HG03103 (cell line): ENCODE results near the gene MLLT3.

Experiments
- ATAC-seq: cut with Tn5 transposase; IDR thresholded peaks from one replicate; pipeline ENCODE4 v1.9.1; 2021; ENCODE audit warnings: low read depth; ENCODE audit not compliant: unreplicated experiment

The MLLT3 gene

GRCh38 chr9:20436476-20437195 lies 185.7 kb downstream of the MLLT3 start:
- no peak for ATAC-seq

GRCh38 chr9:20428976-20429375 lies 193.3 kb downstream of the MLLT3 start:
- ATAC-seq: no peak

GRCh38 chr9:20427359-20427758 lies 194.9 kb downstream of the MLLT3 start:
- no peak for ATAC-seq

- no peak for ATAC-seq
Observed at GRCh38 chr9:20426019-20426418, 196.3 kb downstream of the MLLT3 start.

GRCh38 chr9:20419533-20419932 lies 202.8 kb downstream of the MLLT3 start:
- ATAC-seq: no peak

DNA sequence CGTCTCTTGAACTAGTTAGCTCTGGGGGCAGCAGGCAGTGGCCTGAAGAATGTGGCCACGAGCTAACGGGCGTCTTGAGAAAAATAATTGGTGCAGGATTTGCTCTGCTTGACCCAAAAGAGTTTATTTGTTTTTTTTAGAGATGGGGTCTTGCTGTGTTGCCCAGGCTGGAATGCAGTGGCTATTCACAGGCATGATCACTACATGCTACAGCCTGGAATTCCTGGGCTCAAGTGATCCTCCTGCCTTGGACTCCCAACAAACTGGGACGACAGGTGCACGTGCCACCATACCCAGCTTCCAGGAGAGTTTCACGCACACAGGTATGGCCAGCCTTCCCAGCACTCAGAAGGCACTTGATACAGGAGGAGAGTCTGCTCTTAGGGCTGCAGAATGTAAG lies 203.8 kb downstream of the MLLT3 start:
- ATAC-seq: no peak

GRCh38 chr9:20417373-20418080 lies 204.8 kb downstream of the MLLT3 start:
- no peak for ATAC-seq

- ATAC-seq: no peak
Observed at GRCh38 chr9:20414150-20414549, 208.1 kb downstream of the MLLT3 start.

DNA sequence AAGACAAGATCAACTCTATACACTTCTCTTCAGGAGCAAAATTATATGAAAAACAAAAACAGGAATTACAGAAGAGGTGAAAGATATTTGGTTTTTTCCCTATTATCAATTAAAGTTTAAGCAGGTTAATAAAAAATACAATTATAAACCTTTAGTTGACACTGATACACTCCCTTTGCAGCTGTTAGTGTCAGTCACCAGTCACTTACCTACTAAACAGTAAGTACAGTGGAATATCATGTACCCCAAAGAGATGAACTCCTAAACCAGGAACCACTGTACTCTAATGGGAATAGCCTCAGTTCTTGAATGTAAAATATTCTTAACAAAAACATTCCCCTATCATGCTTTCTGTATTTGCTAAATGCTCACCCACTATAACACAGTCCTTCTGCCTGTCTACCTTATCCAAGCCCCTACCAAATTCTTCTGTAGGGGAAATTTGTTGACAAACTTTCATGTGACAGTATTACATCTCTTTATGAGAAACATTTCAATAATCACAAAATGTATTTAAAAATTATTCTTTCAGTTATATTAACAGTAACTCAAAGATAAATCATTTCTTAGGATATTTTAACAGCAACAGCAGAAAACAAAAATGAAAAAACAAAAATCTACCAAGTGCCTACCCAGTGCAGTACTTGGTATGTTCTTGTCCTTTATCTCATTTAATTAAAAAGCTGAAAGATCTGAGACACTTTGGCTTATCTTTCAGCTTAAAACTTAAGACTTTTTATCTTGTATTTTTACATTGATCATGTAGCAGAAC lies 212.8 kb downstream of the MLLT3 start:
- ATAC-seq: no peak

- no peak for ATAC-seq
Observed at GRCh38 chr9:20408513-20408912, 213.8 kb downstream of the MLLT3 start.

- ATAC-seq: no peak
Observed at GRCh38 chr9:20407013-20407412, 215.3 kb downstream of the MLLT3 start.

GRCh38 chr9:20406344-20406743 lies 216.0 kb downstream of the MLLT3 start:
- ATAC-seq: no peak

DNA sequence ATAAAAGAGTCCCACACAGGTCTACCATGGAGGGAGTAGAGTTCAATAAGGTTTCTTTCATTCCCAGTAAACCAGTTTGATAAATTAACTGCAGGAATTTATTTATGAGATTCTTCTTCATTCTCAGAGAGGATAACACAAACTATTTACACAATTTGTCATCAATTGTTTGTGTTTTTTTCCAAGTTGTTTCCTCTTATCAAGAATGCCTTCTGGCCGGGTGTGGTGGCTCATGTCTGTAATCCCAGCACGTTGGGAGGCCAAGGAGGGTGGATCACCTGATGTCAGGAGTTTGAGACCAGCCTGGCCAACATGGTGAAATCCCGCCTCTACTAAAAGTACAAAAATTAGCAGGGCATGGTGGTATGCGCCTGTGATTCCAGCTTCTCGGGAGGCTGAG lies 216.7 kb downstream of the MLLT3 start:
- ATAC-seq: no peak

GRCh38 chr9:20405078-20405477 lies 217.2 kb downstream of the MLLT3 start:
- ATAC-seq: no peak

DNA sequence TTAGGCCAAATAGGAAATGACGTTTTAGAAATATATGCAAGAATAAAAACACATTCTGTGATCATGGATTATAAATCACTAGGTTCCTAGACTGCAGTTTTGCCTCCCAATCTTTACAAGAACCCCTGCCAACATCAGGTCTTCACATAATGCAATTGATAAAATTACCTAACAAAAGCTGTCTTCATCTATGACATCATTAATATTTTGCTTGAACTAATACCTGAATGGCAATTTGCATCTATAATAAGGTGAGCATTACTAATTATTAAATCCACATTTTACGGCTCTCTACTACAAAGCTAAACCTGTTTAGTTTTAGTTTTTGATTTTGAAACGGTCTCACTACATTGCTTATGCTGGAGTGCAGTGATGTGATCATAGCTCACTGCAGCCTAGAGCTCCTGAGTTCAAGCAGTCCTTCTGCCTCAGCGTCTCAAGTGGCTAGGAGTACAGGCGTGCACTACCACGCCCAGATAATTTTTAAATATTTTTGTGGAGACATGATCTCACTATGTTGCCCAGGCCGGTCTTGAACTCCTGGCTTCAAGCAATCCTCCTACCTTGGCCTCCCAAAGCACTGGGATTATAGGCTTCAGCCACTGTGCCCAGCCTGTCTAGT lies 218.0 kb downstream of the MLLT3 start:
- ATAC-seq: no peak

- ATAC-seq: no peak
Observed at GRCh38 chr9:20403346-20403745, 219.0 kb downstream of the MLLT3 start.

- ATAC-seq: no peak
Observed at GRCh38 chr9:20402273-20402875, 219.9 kb downstream of the MLLT3 start.

DNA sequence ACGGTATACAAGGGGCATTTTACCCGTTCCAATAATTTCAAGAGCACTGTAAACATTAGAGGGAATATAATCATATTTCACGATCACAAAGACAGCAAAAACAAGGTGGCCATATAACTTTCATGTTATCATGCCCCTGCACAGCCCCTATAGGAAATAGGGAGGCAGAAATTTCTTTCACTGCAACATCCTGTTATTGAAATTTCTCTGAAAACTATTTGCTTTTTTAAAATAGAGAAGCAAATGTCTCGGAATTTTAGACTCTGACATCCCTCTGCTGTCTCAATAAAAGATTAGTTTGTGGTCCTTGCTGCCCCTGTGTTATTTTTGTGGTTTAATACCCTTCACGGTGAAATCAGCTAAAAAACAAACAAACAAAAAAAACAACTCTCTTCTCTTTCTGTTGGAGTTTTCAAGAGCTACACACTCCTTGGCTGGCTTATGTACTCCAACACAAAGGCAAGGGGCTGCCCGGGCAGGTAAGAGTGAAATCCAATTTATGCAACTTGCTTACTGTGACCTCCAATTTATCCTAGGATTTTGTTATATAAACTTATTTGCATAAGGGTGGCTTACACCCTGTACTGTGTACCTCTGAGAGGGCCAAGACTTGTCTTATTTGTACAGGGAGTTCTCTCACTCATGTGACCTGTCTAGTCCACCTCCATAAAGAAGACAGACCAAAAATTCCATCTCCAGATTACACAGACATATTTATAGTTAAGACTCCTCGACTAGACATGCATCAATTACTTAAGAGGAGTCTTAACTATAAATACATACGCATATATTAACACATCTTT lies 223.6 kb downstream of the MLLT3 start:
- no peak for ATAC-seq

GRCh38 chr9:20397348-20397747 lies 225.0 kb downstream of the MLLT3 start:
- no peak for ATAC-seq

DNA sequence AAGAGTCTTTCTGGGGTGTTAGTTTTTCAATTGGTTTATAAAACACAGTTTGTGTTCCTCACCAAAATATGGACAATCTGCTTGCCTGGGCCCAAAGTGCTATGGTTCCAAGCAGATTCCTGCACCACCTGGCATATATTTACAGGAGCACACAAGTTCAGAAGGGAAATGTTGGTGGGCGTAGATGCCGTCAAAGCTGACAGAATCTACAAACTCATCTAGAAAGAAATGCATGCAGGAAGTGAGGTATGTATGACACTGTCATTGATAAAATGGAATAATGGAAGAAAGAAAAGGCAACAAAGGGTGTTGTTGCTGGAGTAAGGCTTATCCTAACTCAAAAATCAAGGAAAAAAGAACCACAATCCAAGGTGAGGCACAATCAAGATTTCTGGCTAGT lies 225.8 kb downstream of the MLLT3 start:
- no peak for ATAC-seq
